ENCODE data around the gene CRYBA2.

Gene CRYBA2

GRCh38 chr2:218957671-218958070, 35.6 kb downstream of the CRYBA2 start:
- no peak for DNase-seq
- H3K4me1 ChIP-seq (ENCODE audit: control insufficient read depth, insufficient read depth, low read length, poor library complexity, severe bottlenecking): peaks cover 3% of the 10 kb centered on the region
- no peak overlapping the region for H3K4me3 ChIP-seq (ENCODE audit: insufficient read depth, low read depth, low read length, poor library complexity, severe bottlenecking)
- no peaks in the 10 kb centered on the region for H3K9me3 ChIP-seq (ENCODE audit: control insufficient read depth, low read length)
- no peak overlapping the region for H3K27ac ChIP-seq (ENCODE audit: insufficient read depth, low read length, poor library complexity, severe bottlenecking)
- H3K36me3 ChIP-seq (ENCODE audit: control insufficient read depth, insufficient read depth, low read length): no peaks in the 10 kb centered on the region
- peaks cover 49% of the 10 kb centered on the region for H3K27me3 ChIP-seq (replicated peaks; ENCODE audit: control insufficient read depth, insufficient read depth, low read length, poor library complexity, severe bottlenecking)

- peaks cover 3% of the 10 kb centered on the region for H3K4me1 ChIP-seq (ENCODE audit: control insufficient read depth, insufficient read depth, low read length, poor library complexity, severe bottlenecking)
- no peak overlapping the region for H3K4me3 ChIP-seq (ENCODE audit: insufficient read depth, low read depth, low read length, poor library complexity, severe bottlenecking)
- H3K9me3 ChIP-seq (ENCODE audit: control insufficient read depth, low read length): no peaks in the 10 kb centered on the region
- no peak for DNase-seq
- H3K36me3 ChIP-seq (ENCODE audit: control insufficient read depth, insufficient read depth, low read length): no peaks in the 10 kb centered on the region
- peaks cover 32% of the 10 kb centered on the region for H3K27me3 ChIP-seq (replicated peaks; ENCODE audit: control insufficient read depth, insufficient read depth, low read length, poor library complexity, severe bottlenecking)
- H3K27ac ChIP-seq (ENCODE audit: insufficient read depth, low read length, poor library complexity, severe bottlenecking): no peak overlapping the region
These were observed 37.2 kb downstream of the CRYBA2 start for GRCh38 chr2:218956039-218956438.

GRCh38 chr2:218954541-218955300, 38.5 kb downstream of the CRYBA2 start:
- peaks cover 21% of the 10 kb centered on the region for H3K27me3 ChIP-seq (replicated peaks; ENCODE audit: control insufficient read depth, insufficient read depth, low read length, poor library complexity, severe bottlenecking)
- H3K4me1 ChIP-seq (ENCODE audit: control insufficient read depth, insufficient read depth, low read length, poor library complexity, severe bottlenecking): peaks cover 3% of the 10 kb centered on the region
- no peak overlapping the region for H3K27ac ChIP-seq (ENCODE audit: insufficient read depth, low read length, poor library complexity, severe bottlenecking)
- no peaks in the 10 kb centered on the region for H3K9me3 ChIP-seq (ENCODE audit: control insufficient read depth, low read length)
- DNase-seq: no peak
- H3K4me3 ChIP-seq (ENCODE audit: insufficient read depth, low read depth, low read length, poor library complexity, severe bottlenecking): no peak overlapping the region
- no peaks in the 10 kb centered on the region for H3K36me3 ChIP-seq (ENCODE audit: control insufficient read depth, insufficient read depth, low read length)

GRCh38 chr2:218953366-218953954, 39.8 kb downstream of the CRYBA2 start:
- DNase-seq: no peak
- Histone ChIP-seq H3K4me3 (ENCODE audit: insufficient read depth, low read depth, low read length, poor library complexity, severe bottlenecking) (no peak overlapping the region), H3K9me3 (ENCODE audit: control insufficient read depth, low read length) (no peaks in the 10 kb centered on the region), H3K27me3 (replicated peaks; ENCODE audit: control insufficient read depth, insufficient read depth, low read length, poor library complexity, severe bottlenecking) (peaks cover 12% of the 10 kb centered on the region), H3K4me1 (ENCODE audit: control insufficient read depth, insufficient read depth, low read length, poor library complexity, severe bottlenecking) (no peaks in the 10 kb centered on the region), H3K27ac (ENCODE audit: insufficient read depth, low read length, poor library complexity, severe bottlenecking) (no peak overlapping the region), H3K36me3 (ENCODE audit: control insufficient read depth, insufficient read depth, low read length) (no peaks in the 10 kb centered on the region)

- DNase-seq: no peak
- H3K4me1 ChIP-seq (ENCODE audit: control insufficient read depth, insufficient read depth, low read length, poor library complexity, severe bottlenecking): no peaks in the 10 kb centered on the region
- H3K4me3 ChIP-seq (ENCODE audit: insufficient read depth, low read depth, low read length, poor library complexity, severe bottlenecking): no peak overlapping the region
- H3K36me3 ChIP-seq (ENCODE audit: control insufficient read depth, insufficient read depth, low read length): no peaks in the 10 kb centered on the region
- no peaks in the 10 kb centered on the region for H3K27me3 ChIP-seq (replicated peaks; ENCODE audit: control insufficient read depth, insufficient read depth, low read length, poor library complexity, severe bottlenecking)
- no peaks in the 10 kb centered on the region for H3K9me3 ChIP-seq (ENCODE audit: control insufficient read depth, low read length)
- H3K27ac ChIP-seq (ENCODE audit: insufficient read depth, low read length, poor library complexity, severe bottlenecking): no peak overlapping the region
These were observed 41.1 kb downstream of the CRYBA2 start for GRCh38 chr2:218952160-218952559.

- DNase-seq: no peak
- Histone ChIP-seq H3K4me1 (ENCODE audit: control insufficient read depth, insufficient read depth, low read length, poor library complexity, severe bottlenecking) (no peaks in the 10 kb centered on the region), H3K27me3 (replicated peaks; ENCODE audit: control insufficient read depth, insufficient read depth, low read length, poor library complexity, severe bottlenecking) (peaks cover 12% of the 10 kb centered on the region), H3K36me3 (ENCODE audit: control insufficient read depth, insufficient read depth, low read length) (no peaks in the 10 kb centered on the region), H3K4me3 (ENCODE audit: insufficient read depth, low read depth, low read length, poor library complexity, severe bottlenecking) (no peak overlapping the region), H3K27ac (ENCODE audit: insufficient read depth, low read length, poor library complexity, severe bottlenecking) (no peak overlapping the region), H3K9me3 (ENCODE audit: control insufficient read depth, low read length) (no peaks in the 10 kb centered on the region)
These were observed 46.6 kb downstream of the CRYBA2 start for GRCh38 chr2:218946621-218947020.

GRCh38 chr2:218944759-218945404, 48.3 kb downstream of the CRYBA2 start:
- DNase-seq: no peak
- Histone ChIP-seq H3K36me3 (ENCODE audit: control insufficient read depth, insufficient read depth, low read length) (no peaks in the 10 kb centered on the region), H3K27me3 (replicated peaks; ENCODE audit: control insufficient read depth, insufficient read depth, low read length, poor library complexity, severe bottlenecking) (peaks cover 12% of the 10 kb centered on the region), H3K27ac (ENCODE audit: insufficient read depth, low read length, poor library complexity, severe bottlenecking) (no peak overlapping the region), H3K4me3 (ENCODE audit: insufficient read depth, low read depth, low read length, poor library complexity, severe bottlenecking) (no peak overlapping the region), H3K4me1 (ENCODE audit: control insufficient read depth, insufficient read depth, low read length, poor library complexity, severe bottlenecking) (no peaks in the 10 kb centered on the region), H3K9me3 (ENCODE audit: control insufficient read depth, low read length) (no peaks in the 10 kb centered on the region)

Measured in effector memory CD4-positive, alpha-beta T cell (primary cell).